ENCODE results near the gene SPATC1L.

DNA sequence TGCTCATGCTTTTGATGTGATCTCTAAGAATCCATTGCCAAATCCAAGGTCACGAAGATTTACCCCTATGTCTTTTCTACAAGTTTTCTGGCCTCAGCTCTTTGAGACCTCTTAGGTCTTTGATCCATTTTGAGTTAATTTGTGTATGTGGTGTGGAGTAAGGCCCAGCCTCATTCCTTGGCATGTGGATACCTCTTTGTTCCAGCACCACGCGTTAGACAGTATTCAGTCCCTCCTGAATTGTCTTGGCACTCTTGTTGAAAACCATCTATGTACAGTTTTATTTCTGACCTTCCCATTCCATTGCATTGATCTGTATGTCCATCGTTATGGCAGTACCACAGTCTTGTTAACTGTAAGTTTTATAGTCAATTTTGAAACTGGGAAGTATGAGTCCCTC is 20.9 kb downstream of the SPATC1L start:
- no peak for TF ChIP-seq POLR2AphosphoS5 (IDR thresholded peaks at IDR 0.05; ENCODE audit: insufficient read depth in 1 of 2, low read depth in 1 of 2)
- TF ChIP-seq, protein P1, sequence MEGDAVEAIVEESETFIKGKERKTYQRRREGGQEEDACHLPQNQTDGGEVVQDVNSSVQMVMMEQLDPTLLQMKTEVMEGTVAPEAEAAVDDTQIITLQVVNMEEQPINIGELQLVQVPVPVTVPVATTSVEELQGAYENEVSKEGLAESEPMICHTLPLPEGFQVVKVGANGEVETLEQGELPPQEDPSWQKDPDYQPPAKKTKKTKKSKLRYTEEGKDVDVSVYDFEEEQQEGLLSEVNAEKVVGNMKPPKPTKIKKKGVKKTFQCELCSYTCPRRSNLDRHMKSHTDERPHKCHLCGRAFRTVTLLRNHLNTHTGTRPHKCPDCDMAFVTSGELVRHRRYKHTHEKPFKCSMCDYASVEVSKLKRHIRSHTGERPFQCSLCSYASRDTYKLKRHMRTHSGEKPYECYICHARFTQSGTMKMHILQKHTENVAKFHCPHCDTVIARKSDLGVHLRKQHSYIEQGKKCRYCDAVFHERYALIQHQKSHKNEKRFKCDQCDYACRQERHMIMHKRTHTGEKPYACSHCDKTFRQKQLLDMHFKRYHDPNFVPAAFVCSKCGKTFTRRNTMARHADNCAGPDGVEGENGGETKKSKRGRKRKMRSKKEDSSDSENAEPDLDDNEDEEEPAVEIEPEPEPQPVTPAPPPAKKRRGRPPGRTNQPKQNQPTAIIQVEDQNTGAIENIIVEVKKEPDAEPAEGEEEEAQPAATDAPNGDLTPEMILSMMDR (IDR thresholded peaks at IDR 0.05), result no peak
